ENCODE results near the gene FOXI1.

FOXI1 gene

GRCh38 chr5:170145462-170145861, 39.8 kb downstream of the FOXI1 start:
- Histone ChIP-seq H3K27ac (ENCODE audit: poor library complexity, severe bottlenecking) (no peak overlapping the region), H3K4me3 (ENCODE audit: severe bottlenecking) (no peak overlapping the region), H3K9me3 (ENCODE audit: severe bottlenecking) (no peaks in the 10 kb centered on the region), H3K4me1 (ENCODE audit: insufficient read depth, poor library complexity, severe bottlenecking) (no peaks in the 10 kb centered on the region), H3K27me3 (ENCODE audit: insufficient read depth, poor library complexity, severe bottlenecking) (no peaks in the 10 kb centered on the region), H3K36me3 (ENCODE audit: low read depth) (no peaks in the 10 kb centered on the region)
- no peak for TF ChIP-seq CTCF (IDR thresholded peaks at IDR 0.05; ENCODE audit: poor library complexity, severe bottlenecking)
- DNase-seq (ENCODE audit: low spot score) (no peak), ATAC-seq (ENCODE audit: low read depth) (no peak)

DNA sequence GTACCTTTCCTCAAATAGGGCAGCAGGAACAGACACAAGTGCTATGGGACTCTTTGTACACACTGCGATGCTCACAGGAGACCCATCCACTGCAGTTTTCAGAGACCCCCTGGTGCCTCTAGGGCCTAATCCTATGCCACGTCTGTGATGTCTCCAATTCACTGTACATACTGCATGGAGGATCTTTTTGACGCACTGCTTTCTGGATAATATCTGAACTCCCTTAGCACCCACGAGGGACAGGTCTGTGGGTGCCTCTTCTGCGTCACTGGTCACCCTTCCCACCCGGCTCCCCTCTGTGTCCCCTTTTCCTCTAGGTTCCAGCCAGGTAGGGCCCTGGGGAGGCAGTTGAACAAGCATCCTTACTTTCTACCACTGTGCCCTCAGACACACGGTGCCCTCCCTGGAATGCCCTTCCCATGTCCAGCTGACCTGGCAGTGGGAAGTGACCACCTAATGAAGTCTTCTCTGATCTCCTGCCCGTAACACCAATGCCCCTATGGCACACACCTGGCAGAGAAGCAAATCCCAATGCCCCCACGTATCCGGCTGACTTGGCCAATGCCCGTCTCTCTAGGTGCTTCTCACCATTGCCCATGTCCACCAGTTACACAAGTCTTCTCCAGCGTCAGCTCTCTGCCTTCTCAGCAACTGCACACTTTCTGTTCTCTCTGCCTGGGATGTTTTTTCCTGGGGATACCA, 41.5 kb downstream of the FOXI1 start:
- Histone ChIP-seq H3K9me3 (ENCODE audit: severe bottlenecking) (no peaks in the 10 kb centered on the region), H3K36me3 (ENCODE audit: low read depth) (no peaks in the 10 kb centered on the region), H3K27ac (ENCODE audit: poor library complexity, severe bottlenecking) (no peak overlapping the region), H3K4me3 (ENCODE audit: severe bottlenecking) (no peak overlapping the region), H3K27me3 (ENCODE audit: insufficient read depth, poor library complexity, severe bottlenecking) (no peaks in the 10 kb centered on the region), H3K4me1 (ENCODE audit: insufficient read depth, poor library complexity, severe bottlenecking) (peaks cover 14% of the 10 kb centered on the region)
- DNase-seq (ENCODE audit: low spot score) (no peak), ATAC-seq (ENCODE audit: low read depth) (no peak)
- no peak for TF ChIP-seq CTCF (IDR thresholded peaks at IDR 0.05; ENCODE audit: poor library complexity, severe bottlenecking)

DNA sequence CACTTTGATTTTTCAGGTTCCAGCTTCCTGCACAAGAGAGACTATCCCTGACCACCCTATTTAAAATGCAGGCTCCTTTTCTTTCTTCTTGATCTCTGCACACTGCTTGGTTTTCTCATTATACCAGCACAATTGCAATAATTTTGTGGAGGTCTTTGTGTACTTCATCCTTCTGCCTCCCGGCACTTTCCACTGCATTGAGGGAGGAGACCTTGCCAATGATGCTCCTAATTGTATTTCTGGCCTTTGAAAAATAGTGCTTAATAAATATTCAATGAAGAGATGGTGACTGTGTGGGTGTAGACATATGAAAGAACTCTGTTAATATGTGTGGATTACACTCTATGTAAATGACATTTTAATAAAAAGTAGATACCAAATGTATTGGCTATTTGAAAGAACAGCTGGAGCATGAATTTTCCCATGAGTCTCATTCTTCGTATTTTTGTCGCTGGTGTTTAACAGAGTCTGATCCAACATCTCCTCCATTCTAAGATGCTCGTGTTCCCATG, 42.1 kb downstream of the FOXI1 start:
- no peak for ATAC-seq (ENCODE audit: low read depth)
- no peaks in the 10 kb centered on the region for H3K36me3 ChIP-seq (ENCODE audit: low read depth)
- no peak overlapping the region for H3K27ac ChIP-seq (ENCODE audit: poor library complexity, severe bottlenecking)
- H3K27me3 ChIP-seq (ENCODE audit: insufficient read depth, poor library complexity, severe bottlenecking), result no peaks in the 10 kb centered on the region
- H3K4me1 ChIP-seq (ENCODE audit: insufficient read depth, poor library complexity, severe bottlenecking), result peaks cover 14% of the 10 kb centered on the region
- no peak for DNase-seq (ENCODE audit: low spot score)
- TF ChIP-seq CTCF (IDR thresholded peaks at IDR 0.05; ENCODE audit: poor library complexity, severe bottlenecking), result no peak
- no peaks in the 10 kb centered on the region for H3K9me3 ChIP-seq (ENCODE audit: severe bottlenecking)
- no peak overlapping the region for H3K4me3 ChIP-seq (ENCODE audit: severe bottlenecking)

DNA sequence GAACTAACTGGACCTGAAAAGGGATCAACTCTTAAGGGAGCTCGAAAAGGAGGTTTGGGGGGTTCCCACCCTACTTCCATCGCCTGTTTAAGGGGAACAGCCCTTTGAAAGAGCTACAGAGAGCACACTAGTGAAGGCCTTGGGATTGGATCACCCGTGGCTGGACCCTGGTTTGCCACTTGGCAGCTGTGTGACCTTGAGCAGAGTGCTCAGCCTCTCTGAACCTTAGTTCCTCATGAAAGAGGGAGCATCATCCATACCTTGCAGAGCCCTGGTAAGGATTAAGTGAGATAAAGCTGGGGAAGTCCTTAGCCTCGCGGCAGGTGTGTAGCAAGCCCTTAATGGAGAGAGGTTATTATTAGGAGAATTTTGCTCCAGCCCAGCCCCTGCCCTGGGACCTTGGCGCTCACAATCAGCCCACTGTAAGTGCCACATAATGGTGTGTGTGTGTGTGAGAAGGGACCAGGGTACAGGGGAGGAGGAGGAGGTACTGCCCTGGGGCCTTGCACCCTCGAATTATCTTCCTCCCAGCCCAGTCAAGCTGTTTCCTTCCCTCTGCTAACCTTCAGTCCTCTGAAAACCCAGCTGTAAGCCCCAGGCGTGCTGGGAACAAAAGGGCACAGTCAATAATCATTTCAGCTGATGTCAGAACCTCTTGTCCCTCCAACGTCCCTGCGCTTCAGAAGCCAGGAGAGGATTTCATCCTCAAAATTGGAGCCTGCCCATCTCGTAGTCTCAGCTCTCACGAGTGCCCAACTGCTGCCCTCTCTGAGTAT, 42.9 kb downstream of the FOXI1 start:
- Histone ChIP-seq H3K9me3 (ENCODE audit: severe bottlenecking) (no peaks in the 10 kb centered on the region), H3K4me1 (ENCODE audit: insufficient read depth, poor library complexity, severe bottlenecking) (peaks cover 14% of the 10 kb centered on the region), H3K36me3 (ENCODE audit: low read depth) (no peaks in the 10 kb centered on the region), H3K27ac (ENCODE audit: poor library complexity, severe bottlenecking) (no peak overlapping the region), H3K4me3 (ENCODE audit: severe bottlenecking) (no peak overlapping the region), H3K27me3 (ENCODE audit: insufficient read depth, poor library complexity, severe bottlenecking) (no peaks in the 10 kb centered on the region)
- ATAC-seq (ENCODE audit: low read depth) (no peak), DNase-seq (ENCODE audit: low spot score) (no peak)
- no peak for TF ChIP-seq CTCF (IDR thresholded peaks at IDR 0.05; ENCODE audit: poor library complexity, severe bottlenecking)

GRCh38 chr5:170149206-170149515, 43.5 kb downstream of the FOXI1 start:
- no peak for TF ChIP-seq CTCF (IDR thresholded peaks at IDR 0.05; ENCODE audit: poor library complexity, severe bottlenecking)
- ATAC-seq (ENCODE audit: low read depth) (no peak), DNase-seq (ENCODE audit: low spot score) (no peak)
- H3K27ac ChIP-seq (ENCODE audit: poor library complexity, severe bottlenecking), result no peak overlapping the region
- H3K36me3 ChIP-seq (ENCODE audit: low read depth), result no peaks in the 10 kb centered on the region
- no peak overlapping the region for H3K4me3 ChIP-seq (ENCODE audit: severe bottlenecking)
- H3K9me3 ChIP-seq (ENCODE audit: severe bottlenecking), result no peaks in the 10 kb centered on the region
- peaks cover 14% of the 10 kb centered on the region for H3K4me1 ChIP-seq (ENCODE audit: insufficient read depth, poor library complexity, severe bottlenecking)
- no peaks in the 10 kb centered on the region for H3K27me3 ChIP-seq (ENCODE audit: insufficient read depth, poor library complexity, severe bottlenecking)

Measured in RWPE2 (cell line).